Stimulated activated CD8-positive, alpha-beta memory T cell treated with anti-CD3 and anti-CD28 coated beads, Interleukin-7, amount 100 ng/mL, for 1 hour (primary cell): ENCODE measurements around the gene MEIS2.

ENCODE experiments used
- DNase-seq, 2 donors: peaks; one replicate each; pipeline ENCODE4 v3.0.0-alpha.2; 2020; ENCODE audit warnings: low read depth in 2 of 2

The MEIS2 gene

GRCh38 chr15:36880224-36880912 lies 220.0 kb downstream of the MEIS2 start:
- DNase-seq: no peak

GRCh38 chr15:36879568-36880222 lies 220.7 kb downstream of the MEIS2 start:
- no peak for DNase-seq

GRCh38 chr15:36878684-36879262 lies 221.6 kb downstream of the MEIS2 start:
- DNase-seq: no peak

DNA sequence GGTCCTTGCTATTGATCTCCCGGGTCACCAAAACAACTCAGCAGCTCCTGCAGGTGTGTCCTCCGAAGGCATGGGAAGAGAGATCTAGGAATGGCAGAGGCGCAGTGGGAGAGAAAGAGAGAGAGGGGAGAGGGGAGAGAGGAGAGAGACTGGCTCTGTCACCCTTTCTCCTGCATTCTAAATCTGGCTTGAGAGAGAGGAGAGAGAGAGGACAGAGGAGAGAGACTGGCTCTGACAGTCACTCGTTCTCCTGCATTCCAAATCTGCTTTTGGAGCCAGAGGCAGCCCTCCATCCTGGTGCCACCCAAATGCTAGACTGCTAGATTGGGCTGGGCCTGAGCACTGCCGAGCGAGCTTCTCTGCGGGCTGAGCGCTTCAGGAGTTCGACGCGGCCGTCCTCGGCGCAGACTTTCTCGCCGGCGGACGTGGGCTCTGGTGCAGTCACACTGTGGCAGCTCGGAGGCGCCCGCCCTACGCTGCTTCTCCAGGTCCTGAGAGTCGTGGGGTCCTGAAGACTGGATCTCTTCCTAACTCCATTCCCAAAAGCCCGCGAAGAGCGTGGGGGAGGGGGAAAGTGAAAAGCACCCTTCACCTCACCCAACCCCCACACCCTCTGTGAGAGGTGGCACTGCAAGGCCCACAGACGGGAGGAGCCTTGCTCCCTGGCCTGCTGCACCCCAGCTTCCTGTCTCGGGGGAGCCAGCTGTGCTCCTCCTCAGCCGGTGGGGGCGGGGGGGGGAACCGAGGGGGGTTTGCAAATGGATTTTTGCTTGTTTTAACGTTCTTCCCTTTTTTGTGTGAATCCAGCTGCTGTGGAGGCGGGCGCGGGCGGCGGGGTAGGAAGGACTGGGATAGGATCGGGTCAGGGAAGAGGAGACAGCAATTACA lies 222.3 kb downstream of the MEIS2 start:
- DNase-seq: no peak

DNA sequence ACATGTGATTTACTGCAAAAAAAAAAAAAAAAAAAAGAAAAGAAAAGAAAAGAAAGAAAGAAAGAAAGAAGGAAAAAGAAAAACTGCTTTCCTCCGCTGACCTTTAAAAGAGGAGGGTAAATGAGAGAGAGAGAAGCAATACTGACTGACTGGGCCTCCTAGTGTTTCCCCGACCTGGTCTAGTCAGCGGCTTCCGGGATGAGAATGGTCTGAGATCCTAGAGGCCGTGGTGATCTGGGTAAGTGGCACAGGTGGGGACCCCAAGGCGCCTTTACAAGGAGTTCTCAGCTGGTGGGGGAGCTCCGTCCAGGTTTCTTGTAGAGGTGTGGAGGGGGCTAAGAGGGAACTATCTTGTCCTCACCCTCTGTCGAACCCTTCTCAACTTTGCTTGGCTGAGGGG lies 223.1 kb downstream of the MEIS2 start:
- DNase-seq: no peak

GRCh38 chr15:36875740-36876334 lies 224.5 kb downstream of the MEIS2 start:
- no peak for DNase-seq

- no peak for DNase-seq
These were observed 225.4 kb downstream of the MEIS2 start for GRCh38 chr15:36874930-36875329.

- DNase-seq: no peak
These were observed 232.9 kb downstream of the MEIS2 start for GRCh38 chr15:36867436-36867835.

GRCh38 chr15:36866896-36867295 lies 233.5 kb downstream of the MEIS2 start:
- DNase-seq: no peak

- no peak for DNase-seq
These were observed 236.8 kb downstream of the MEIS2 start for GRCh38 chr15:36863570-36863969.

GRCh38 chr15:36860792-36861191 lies 239.6 kb downstream of the MEIS2 start:
- DNase-seq: no peak

DNA sequence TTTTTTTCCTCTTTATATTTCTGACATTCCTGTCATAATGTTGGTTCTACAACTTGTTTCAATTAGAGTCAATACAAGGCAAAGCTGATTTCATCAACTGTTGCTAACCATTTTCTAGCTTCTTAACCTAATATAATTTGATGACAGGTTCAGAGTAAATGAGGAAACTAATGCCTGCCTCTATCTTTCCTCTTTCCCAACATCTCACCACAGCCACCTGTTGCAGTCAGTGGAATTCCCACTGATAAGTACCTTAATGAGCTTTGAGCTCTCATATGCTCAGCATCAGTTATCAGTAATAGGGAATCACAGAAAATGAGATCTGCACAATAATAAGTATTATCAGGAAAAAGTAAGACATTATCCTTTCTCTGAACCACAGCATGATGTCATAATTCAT lies 241.9 kb downstream of the MEIS2 start:
- no peak for DNase-seq

GRCh38 chr15:36856339-36856973 lies 243.9 kb downstream of the MEIS2 start:
- no peak for DNase-seq

- DNase-seq: no peak
These were observed 249.5 kb downstream of the MEIS2 start for GRCh38 chr15:36850864-36851263.

- no peak for DNase-seq
These were observed 255.1 kb downstream of the MEIS2 start for GRCh38 chr15:36845270-36845669.

- DNase-seq: no peak
These were observed 255.8 kb downstream of the MEIS2 start for GRCh38 chr15:36844534-36844998.

DNA sequence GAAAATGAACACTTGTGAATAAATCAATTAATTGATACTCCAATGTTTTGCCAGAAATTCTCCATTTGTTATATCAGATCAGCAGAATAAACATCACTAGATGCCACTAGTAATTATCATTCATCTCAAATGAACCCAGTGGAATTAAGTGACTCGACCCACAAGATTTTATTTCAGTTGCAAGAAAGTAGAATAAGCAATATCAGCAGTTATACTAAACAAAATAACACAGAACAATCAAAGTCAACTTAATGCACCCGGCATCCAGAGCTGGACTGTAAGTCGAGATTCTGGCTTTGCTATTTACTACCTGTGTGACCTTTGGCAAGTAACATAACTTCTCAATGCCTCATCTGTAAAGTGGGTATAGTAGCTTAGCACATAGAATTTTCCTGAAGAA lies 256.5 kb downstream of the MEIS2 start:
- DNase-seq: no peak

DNA sequence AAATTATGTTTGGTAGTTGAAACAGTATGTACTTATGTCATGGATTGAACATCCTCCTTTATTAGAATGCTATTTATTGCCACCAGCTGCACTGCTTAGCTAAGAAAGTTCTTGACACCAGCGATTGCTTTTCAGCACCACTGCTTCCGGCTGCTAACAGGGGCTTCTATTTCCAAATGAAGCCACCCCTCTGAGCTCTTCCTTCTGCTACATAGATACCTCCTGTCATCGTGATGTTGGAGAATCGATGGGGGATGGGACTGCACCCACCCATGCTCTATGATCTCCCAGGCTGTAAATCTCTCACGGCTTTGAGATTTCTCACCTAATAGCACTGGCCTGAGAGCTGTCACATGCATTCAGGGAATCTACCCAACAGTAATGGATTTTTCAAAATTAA lies 259.2 kb downstream of the MEIS2 start:
- DNase-seq: no peak
